ENCODE results near the gene KCNIP1. TPM values are rescaled to one million over a fixed set of nuclear protein-coding genes. Genes with fewer than 3 reads are reported as not detected.

The KCNIP1 gene
- total RNA-seq, 4 donors from 2014 or later: not detected

DNA sequence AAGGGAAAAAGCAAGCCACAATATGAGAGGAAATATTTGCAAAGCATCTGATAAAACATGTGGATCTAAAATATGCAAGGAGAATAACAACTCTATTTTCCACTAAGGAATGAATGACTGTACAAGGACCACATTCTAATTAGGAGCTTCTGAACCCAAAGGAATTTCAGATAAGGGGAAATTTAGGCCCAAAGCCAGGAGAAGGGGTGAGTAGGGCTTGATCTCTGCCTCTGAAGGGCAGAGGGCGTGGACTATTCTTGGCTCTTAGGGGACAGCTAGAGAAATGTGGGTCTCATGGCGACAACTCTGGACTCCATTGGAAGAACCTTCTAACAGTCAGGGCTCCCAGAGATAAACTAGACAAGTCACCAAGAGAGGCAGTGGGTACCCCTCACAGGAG lies 147.0 kb downstream of the KCNIP1 start:
- Histone ChIP-seq H3K27ac (no peak overlapping the region), H3K27me3 (no peaks in the 10 kb centered on the region), H3K4me3 (no peak overlapping the region), H3K36me3 (no peaks in the 10 kb centered on the region), H3K9me3 (no peaks in the 10 kb centered on the region), H3K4me1 (no peaks in the 10 kb centered on the region)
- DNase-seq: peak in 1 of 3 donors; percentile 8
- no peak for TF ChIP-seq POLR2A (IDR thresholded peaks at IDR 0.05)
- TF ChIP-seq, protein P1, sequence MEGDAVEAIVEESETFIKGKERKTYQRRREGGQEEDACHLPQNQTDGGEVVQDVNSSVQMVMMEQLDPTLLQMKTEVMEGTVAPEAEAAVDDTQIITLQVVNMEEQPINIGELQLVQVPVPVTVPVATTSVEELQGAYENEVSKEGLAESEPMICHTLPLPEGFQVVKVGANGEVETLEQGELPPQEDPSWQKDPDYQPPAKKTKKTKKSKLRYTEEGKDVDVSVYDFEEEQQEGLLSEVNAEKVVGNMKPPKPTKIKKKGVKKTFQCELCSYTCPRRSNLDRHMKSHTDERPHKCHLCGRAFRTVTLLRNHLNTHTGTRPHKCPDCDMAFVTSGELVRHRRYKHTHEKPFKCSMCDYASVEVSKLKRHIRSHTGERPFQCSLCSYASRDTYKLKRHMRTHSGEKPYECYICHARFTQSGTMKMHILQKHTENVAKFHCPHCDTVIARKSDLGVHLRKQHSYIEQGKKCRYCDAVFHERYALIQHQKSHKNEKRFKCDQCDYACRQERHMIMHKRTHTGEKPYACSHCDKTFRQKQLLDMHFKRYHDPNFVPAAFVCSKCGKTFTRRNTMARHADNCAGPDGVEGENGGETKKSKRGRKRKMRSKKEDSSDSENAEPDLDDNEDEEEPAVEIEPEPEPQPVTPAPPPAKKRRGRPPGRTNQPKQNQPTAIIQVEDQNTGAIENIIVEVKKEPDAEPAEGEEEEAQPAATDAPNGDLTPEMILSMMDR (IDR thresholded peaks at IDR 0.05): no peak

DNA sequence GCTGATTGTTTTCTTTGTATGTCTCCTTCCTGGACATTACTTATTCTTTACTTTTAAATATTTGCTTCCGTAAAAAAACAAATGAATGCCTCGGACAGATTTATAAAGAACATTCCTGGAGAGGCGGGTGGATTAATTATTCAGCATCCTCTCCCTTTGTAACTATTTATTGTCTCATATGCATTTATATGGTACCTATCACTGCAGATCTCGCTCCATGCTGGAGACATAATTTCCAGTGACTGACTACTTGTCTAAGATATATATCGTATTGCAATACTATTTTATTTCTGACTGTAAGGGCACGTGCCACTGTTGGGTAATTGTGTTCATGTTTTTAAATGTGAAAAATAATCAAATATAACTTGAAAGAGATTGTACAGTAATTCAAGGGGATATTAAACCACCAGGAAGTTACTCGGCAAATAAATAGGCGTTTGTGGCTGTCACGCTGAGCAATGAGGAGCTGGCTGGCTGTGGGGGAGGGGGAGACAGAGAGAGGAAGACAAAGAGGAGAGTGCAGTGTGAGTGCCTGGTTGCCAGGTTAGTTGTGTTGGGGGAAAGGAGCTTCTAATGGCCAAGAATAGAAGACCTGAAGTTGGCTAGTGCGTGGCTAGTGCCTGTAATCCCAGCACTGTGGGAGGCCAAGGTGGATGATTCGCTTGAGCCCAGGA lies 147.9 kb downstream of the KCNIP1 start:
- TF ChIP-seq POLR2A (IDR thresholded peaks at IDR 0.05): no peak
- TF ChIP-seq, protein P1 (IDR thresholded peaks at IDR 0.05): no peak
- H3K27me3 ChIP-seq: no peaks in the 10 kb centered on the region

DNA sequence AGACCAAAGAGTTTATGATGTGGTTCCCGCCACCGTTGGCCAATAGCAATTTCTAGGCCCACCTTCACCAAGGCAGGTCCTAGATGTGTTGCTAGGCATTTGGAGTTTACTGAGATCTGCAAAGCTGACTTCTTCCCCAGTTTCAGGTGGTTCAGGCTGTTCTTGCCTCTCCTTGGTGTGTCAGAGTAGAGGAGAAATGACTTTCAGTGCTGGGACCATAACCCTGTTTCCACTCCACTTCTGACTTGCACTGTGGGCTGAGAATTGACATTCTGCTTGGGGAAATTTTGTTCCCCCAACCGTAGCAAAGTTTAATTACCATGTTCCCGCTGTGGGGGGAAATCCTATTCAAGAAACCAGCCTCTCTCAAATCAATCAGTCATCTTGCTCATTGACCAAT lies 151.7 kb downstream of the KCNIP1 start:
- no peak for DNase-seq
- Histone ChIP-seq H3K27ac (no peak overlapping the region), H3K27me3 (no peaks in the 10 kb centered on the region), H3K9me3 (no peaks in the 10 kb centered on the region), H3K36me3 (no peaks in the 10 kb centered on the region), H3K4me3 (no peak overlapping the region), H3K4me1 (no peaks in the 10 kb centered on the region)
- TF ChIP-seq POLR2A (IDR thresholded peaks at IDR 0.05): no peak
- TF ChIP-seq, protein P1 (IDR thresholded peaks at IDR 0.05): no peak

More for the DNA sequence above, 147.9 kb downstream of the KCNIP1 start:
- H3K4me3 ChIP-seq: no peak overlapping the region
- H3K4me1 ChIP-seq: no peaks in the 10 kb centered on the region
- DNase-seq: peak in 1 of 3 donors; percentile 6
- no peaks in the 10 kb centered on the region for H3K9me3 ChIP-seq
- no peaks in the 10 kb centered on the region for H3K36me3 ChIP-seq
- H3K27ac ChIP-seq: no peak overlapping the region

DNA sequence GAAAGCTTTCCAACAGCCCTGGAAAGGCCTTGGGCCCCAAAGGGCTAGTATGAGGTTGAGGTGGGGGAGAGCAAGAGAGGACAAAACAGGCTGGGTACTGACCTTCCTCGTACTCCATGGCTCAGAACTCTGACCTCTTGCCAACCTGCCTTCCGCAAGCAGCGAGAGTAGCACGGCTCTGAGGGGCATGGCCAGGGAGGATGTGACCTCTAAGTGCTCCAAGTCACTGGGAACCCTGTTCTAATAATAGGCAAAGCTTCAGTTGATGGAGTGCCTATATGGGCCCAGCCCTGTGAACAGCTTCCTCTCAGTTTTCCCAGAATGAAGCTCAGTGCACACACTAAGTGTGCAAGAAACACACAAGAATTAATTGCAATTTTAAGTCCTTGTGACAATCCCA lies 152.1 kb downstream of the KCNIP1 start:
- Histone ChIP-seq H3K4me1 (no peaks in the 10 kb centered on the region), H3K27me3 (no peaks in the 10 kb centered on the region), H3K4me3 (no peak overlapping the region), H3K9me3 (no peaks in the 10 kb centered on the region), H3K27ac (no peak overlapping the region), H3K36me3 (no peaks in the 10 kb centered on the region)
- DNase-seq: no peak
- TF ChIP-seq POLR2A (IDR thresholded peaks at IDR 0.05): no peak
- TF ChIP-seq, protein P1 (IDR thresholded peaks at IDR 0.05): no peak

DNA sequence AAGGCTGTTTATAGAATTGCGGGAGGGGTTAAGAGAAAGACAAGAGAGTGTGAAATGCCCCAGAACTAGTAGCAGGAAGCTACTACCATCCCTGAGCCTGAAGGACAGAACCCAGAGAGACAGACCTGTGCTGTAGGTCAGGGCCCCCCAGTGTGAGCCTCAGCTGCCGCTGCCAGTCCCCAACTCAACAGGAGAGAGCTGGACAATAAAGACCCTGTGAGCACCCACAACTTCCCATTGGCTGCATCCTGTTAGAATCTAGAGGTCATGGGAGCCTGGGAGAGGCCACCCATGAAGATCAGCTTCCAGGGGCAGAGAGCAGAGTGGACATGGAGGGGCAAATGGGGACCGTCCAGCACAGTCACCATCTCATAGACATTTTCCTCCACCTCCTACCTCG lies 152.5 kb downstream of the KCNIP1 start:
- no peaks in the 10 kb centered on the region for H3K27me3 ChIP-seq
- H3K4me3 ChIP-seq: no peak overlapping the region
- no peak for TF ChIP-seq POLR2A (IDR thresholded peaks at IDR 0.05)
- TF ChIP-seq, protein P1 (IDR thresholded peaks at IDR 0.05): no peak
- no peaks in the 10 kb centered on the region for H3K9me3 ChIP-seq
- no peaks in the 10 kb centered on the region for H3K36me3 ChIP-seq
- DNase-seq: no peak
- no peaks in the 10 kb centered on the region for H3K4me1 ChIP-seq
- no peak overlapping the region for H3K27ac ChIP-seq
